HG03045 (cell line): ENCODE data around the gene ANKRD6.

Experiments used
- ATAC-seq: cut with Tn5 transposase; IDR thresholded peaks from one replicate; pipeline ENCODE4 v1.9.1; 2021; ENCODE audit warnings: mild to moderate bottlenecking, moderate library complexity; ENCODE audit not compliant: unreplicated experiment

ANKRD6 gene

GRCh38 chr6:89506716-89507617, 74.0 kb downstream of the ANKRD6 start:
- no peak for ATAC-seq

- ATAC-seq = no peak
These were observed 76.0 kb downstream of the ANKRD6 start for GRCh38 chr6:89508755-89509563.

DNA sequence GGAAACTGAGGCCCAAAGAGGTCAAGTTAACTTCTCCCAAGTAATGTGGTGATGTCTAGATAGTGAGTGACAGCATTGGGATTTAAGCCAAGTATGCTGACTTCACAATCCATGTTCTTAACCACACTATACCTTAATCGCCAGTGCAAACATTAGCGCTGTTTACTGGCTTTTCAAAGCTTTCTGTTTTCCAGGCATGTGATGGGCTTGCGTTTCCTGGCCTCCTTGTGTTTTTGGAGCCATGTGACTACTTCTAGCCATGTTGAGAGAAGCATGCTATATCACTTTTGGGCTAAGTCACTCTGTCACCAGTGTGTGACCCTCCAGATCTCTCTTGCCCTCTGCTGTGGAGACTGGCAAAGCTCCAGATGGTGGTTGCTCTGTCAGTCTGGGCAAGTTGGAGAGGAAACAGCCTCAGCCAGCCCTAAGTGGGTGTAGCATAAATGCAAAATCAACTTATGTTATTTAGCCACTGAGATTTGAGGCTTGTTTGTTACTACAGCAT, 76.9 kb downstream of the ANKRD6 start:
- ATAC-seq = no peak

- no peak for ATAC-seq
These were observed 77.4 kb downstream of the ANKRD6 start for GRCh38 chr6:89510393-89510792.

- no peak for ATAC-seq
These were observed 85.6 kb downstream of the ANKRD6 start for GRCh38 chr6:89518352-89519055.

GRCh38 chr6:89520736-89521135, 87.8 kb downstream of the ANKRD6 start:
- no peak for ATAC-seq

DNA sequence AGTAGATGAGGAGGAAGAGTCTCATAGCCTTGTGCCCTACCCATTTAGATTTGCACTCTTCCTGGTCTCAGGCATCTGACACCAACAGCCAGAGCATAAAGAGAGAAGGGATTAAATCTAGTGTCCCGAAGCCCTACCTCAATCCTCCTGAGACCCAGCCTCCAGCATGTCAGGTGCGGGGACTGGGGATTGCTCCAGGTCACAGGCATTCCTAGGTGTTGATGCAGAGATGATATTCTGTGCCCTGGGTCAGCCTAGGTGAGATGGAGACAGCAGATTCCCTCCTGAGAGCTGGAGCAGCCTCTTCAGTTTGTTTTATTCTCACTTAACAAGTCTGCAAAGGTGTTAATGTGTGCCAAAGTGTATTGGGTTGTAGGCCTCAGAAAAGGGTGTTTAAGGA, 89.8 kb downstream of the ANKRD6 start:
- ATAC-seq = no peak

DNA sequence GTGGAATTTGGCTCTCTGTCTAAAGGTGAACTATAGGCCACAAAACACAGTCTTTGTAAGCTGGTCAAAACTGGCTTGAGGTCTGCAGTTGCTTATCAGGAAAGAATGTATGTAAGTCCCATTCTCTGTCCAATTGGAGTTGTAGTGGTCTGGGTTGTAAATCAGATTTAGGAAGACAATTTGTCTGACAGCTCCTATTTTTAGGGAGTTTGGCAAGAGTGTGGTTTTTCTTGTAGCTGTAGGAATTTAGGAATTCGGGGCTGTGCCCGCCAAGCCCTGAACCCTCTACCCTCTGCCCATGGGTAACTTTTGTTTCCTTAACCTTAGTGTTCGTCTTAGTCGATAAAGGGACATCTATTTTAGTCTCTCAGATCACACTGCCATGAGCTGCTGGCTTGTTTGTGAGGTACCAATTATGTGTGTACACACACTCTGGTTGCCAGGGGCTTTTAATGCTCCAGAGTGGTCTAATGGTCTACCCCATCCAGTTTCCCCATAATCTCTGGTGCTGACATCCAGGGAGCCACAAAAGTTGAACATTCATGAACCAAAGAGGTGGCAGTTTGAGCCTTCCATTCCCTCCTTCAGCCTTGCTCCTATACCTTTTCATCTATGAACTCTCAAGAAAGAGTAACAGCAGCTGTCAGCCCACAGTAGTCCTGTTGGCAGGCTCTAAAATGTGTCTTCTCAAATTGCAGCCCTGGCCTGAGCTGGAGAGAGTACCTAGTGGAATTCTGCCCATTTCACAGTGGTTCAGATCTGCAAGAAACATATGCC, 93.0 kb downstream of the ANKRD6 start:
- ATAC-seq = no peak

GRCh38 chr6:89526563-89526869, 93.6 kb downstream of the ANKRD6 start:
- ATAC-seq = no peak

- ATAC-seq = no peak
These were observed 94.7 kb downstream of the ANKRD6 start for GRCh38 chr6:89527634-89528033.

- no peak for ATAC-seq
These were observed 95.9 kb downstream of the ANKRD6 start for GRCh38 chr6:89528866-89529265.

GRCh38 chr6:89530982-89531381, 98.0 kb downstream of the ANKRD6 start:
- no peak for ATAC-seq

GRCh38 chr6:89536231-89536630, 103.3 kb downstream of the ANKRD6 start:
- no peak for ATAC-seq

DNA sequence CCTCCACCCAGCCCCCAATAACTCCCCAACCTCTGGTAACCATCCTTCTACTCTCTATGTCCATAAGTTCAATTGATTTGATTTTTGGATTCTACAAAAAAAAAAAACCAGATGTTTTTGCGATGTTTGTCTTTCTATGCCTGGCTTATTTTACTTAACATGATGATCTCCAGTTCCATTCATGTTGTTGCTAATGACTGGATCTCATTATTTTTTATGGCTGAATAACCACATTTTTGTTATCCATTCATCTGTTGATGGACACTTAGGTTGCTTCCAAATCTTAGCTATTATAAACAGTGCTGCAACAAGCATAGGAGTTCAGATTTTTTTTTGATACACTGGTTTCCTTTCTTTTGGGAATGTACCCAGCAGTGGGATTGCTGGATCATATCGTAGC, 106.8 kb downstream of the ANKRD6 start:
- ATAC-seq = no peak

DNA sequence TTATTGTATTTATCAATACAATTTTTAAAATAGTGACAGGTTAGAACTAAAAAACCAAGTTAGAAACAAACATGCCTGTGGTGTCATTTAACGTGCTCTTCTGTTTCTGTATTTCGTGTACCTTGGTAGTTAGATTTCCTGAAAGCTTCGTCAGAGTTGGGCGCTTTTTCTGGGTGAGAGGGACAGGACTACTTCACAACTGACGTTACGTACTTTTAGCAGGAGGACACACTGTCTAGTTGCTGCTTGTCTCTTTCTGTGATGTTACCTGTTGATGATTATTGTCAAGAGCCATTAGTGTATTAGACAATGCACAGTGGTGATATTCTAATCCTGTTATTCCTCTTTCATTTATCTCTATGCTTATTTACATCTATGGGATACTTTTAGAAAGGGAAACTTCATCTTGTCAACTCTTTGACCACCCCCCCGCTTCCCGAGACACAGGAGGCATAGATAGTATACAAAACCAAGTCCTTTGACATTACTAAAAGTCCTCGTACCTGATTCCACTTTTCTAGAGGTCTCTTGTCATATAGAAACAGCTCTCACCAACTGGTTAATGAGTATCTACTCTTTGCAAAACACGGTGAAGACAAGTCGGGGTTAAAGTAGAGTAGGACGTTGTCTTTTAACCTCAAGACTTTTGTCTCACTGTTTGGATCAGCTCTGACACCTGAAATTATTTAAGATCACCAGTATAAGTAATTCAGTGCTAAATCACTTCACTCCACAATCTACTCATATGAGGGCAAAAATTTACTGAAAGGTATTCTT, 109.3 kb downstream of the ANKRD6 start:
- no peak for ATAC-seq

- no peak for ATAC-seq
These were observed 109.9 kb downstream of the ANKRD6 start for GRCh38 chr6:89542866-89543265.

DNA sequence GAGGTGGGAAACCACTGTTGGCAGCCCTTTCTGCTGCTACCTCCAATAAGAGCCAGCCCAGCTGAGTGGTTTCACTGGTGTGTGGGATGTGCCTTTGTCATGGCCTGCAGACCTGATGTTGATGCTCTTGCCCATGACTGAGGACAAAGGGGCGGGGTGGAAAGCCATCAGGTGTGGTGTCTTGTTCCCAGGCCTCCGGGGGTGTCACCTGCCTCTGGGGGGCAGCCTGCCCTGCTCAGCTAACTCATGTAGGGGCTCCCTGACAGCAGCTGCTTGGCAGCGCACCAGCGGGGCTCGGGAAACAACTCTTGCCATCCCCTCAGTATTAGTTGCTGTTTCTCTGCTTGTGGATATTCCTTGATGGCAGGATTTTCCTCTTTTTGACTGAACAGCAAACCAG, 114.3 kb downstream of the ANKRD6 start:
- ATAC-seq = no peak

DNA sequence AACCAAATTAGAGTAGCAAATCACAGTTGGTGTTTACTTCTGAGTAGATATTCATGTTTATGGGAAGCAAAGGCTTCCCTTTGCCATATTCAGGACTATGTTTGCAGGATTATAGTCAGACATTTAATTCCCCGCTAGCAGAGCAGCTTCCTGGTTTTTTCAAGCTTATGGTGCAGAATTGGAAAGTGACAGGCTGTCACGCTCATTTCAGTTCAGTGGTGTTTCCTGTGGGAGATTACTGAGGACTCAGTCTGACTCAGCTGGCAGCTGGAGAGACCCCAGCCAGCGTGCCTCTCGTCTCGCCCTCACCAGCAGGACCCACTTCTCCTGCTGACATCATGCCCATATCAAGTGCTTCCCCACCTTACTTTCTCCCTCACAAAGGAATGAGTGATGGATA, 120.5 kb downstream of the ANKRD6 start:
- ATAC-seq = no peak

GRCh38 chr6:89554106-89554505, 121.2 kb downstream of the ANKRD6 start:
- no peak for ATAC-seq

DNA sequence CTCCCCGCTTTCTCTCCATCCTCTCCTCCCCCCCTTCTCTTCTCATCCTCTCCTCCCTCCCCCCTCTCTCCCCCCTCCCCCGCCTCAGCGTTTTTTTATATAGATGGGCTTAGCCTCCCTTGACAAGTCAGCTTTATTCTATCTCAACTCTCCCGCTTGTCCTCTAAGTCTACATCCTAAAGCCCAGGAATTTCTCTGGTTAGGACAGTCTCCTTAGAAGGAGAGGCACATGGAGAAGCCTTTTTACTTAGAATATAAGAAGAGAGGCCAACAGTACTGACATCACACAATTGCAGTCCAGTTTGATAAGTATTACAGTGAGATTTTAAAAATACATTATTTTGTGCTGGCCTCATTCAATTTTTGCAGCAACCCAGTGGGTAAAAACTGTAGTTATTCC, 122.1 kb downstream of the ANKRD6 start:
- no peak for ATAC-seq
